Measurements from ENCODE around the gene KIAA0825.
"Not testable (repeated sequence)": the region's sequence is repeated elsewhere in the genome, so short reads cannot be mapped to it uniquely, and the experiment has no call there.

KIAA0825 gene

GRCh38 chr5:94159144-94159543 lies 459.3 kb downstream of the KIAA0825 start:
- H3K4me3 ChIP-seq (replicated peaks in 1 of 2; ENCODE audit: low read depth in 2 of 2, low read length in 2 of 2), result no peak overlapping the region
- peak; percentile 16 for TF ChIP-seq CTCF (IDR thresholded peaks at IDR 0.05; ENCODE audit: low read depth, low read length)
- peak in 1 of 2 donors; percentile 19 for DNase-seq (ENCODE audit: low read depth in 2 of 2)

GRCh38 chr5:94157704-94158539 lies 460.5 kb downstream of the KIAA0825 start:
- TF ChIP-seq CTCF (IDR thresholded peaks at IDR 0.05; ENCODE audit: low read depth, low read length), result no peak
- no peak overlapping the region for H3K4me3 ChIP-seq (replicated peaks in 1 of 2; ENCODE audit: low read depth in 2 of 2, low read length in 2 of 2)
- peak in 1 of 2 donors; percentile 18 for DNase-seq (ENCODE audit: low read depth in 2 of 2)

GRCh38 chr5:94154672-94155071 lies 463.7 kb downstream of the KIAA0825 start:
- TF ChIP-seq CTCF (IDR thresholded peaks at IDR 0.05; ENCODE audit: low read depth, low read length), result no peak
- H3K4me3 ChIP-seq (replicated peaks in 1 of 2; ENCODE audit: low read depth in 2 of 2, low read length in 2 of 2), result no peak overlapping the region
- no peak for DNase-seq (ENCODE audit: low read depth in 2 of 2)

- peak in 1 of 2 donors; percentile 19 for DNase-seq (ENCODE audit: low read depth in 2 of 2)
- no peak overlapping the region for H3K4me3 ChIP-seq (replicated peaks in 1 of 2; ENCODE audit: low read depth in 2 of 2, low read length in 2 of 2)
- TF ChIP-seq CTCF (IDR thresholded peaks at IDR 0.05; ENCODE audit: low read depth, low read length), result no peak
Observed at GRCh38 chr5:94153736-94154450, 464.5 kb downstream of the KIAA0825 start.

GRCh38 chr5:94143621-94144020 lies 474.8 kb downstream of the KIAA0825 start:
- not testable (repeated sequence) for H3K4me3 ChIP-seq (replicated peaks in 1 of 2; ENCODE audit: low read depth in 2 of 2, low read length in 2 of 2)

GRCh38 chr5:94140300-94140699 lies 478.1 kb downstream of the KIAA0825 start:
- no peak for DNase-seq (ENCODE audit: low read depth in 2 of 2)
- TF ChIP-seq CTCF (IDR thresholded peaks at IDR 0.05; ENCODE audit: low read depth, low read length), result no peak
- no peak overlapping the region for H3K4me3 ChIP-seq (replicated peaks in 1 of 2; ENCODE audit: low read depth in 2 of 2, low read length in 2 of 2)

More at GRCh38 chr5:94143621-94144020, 474.8 kb downstream of the KIAA0825 start:
- not testable (repeated sequence) for DNase-seq (ENCODE audit: low read depth in 2 of 2)

- no peak overlapping the region for H3K4me3 ChIP-seq (replicated peaks in 1 of 2; ENCODE audit: low read depth in 2 of 2, low read length in 2 of 2)
- no peak for TF ChIP-seq CTCF (IDR thresholded peaks at IDR 0.05; ENCODE audit: low read depth, low read length)
- DNase-seq (ENCODE audit: low read depth in 2 of 2), result no peak
Observed at GRCh38 chr5:94130077-94130476, 488.3 kb downstream of the KIAA0825 start.

Data from cardiac fibroblast (primary cell).